ENCODE measurements around the gene LBH.

GRCh38 chr2:30298302-30298701, 67.0 kb downstream of the LBH start:
- TF ChIP-seq EP300 (IDR thresholded peaks at IDR 0.05; ENCODE audit: borderline replicate concordance) = no peak
- TF ChIP-seq MAX (IDR thresholded peaks at IDR 0.05) = no peak
- no peak for TF ChIP-seq CREB1 (IDR thresholded peaks at IDR 0.05; ENCODE audit: low read depth)
- TF ChIP-seq TAF1 (IDR thresholded peaks at IDR 0.05; ENCODE audit: low read depth) = no peak
- no peak for TF ChIP-seq RAD21 (IDR thresholded peaks at IDR 0.05; ENCODE audit: low read depth)

Data from Ishikawa (cell line).